Bronchial epithelial cell (primary cell): ENCODE data around the gene SORCS2. TPM values are rescaled to one million over a fixed set of nuclear protein-coding genes. Genes with fewer than 3 reads are reported as not detected.

Source experiments
- DNase-seq: peaks from one replicate; pipeline ENCODE4 v3.0.0-alpha.2; 2010; ENCODE audit warnings: low read depth
- FAIRE-seq: peaks from 2 replicates; lab custom pipeline; 2011; peaks lifted over from hg19 to GRCh38; lab: Jason Lieb, UNC
- H3K27me3 ChIP-seq: 2 replicates; pipeline ENCODE4 v1.5.1; 2011; ENCODE audit warnings: low read length; ENCODE audit not compliant: control insufficient read depth, insufficient read depth
- H3K36me3 ChIP-seq: 2 replicates; pipeline ENCODE4 v1.5.1; 2011; ENCODE audit warnings: low read length; ENCODE audit not compliant: control insufficient read depth, insufficient read depth
- H3K4me3 ChIP-seq: 2 replicates; pipeline ENCODE4 v1.5.1; 2011; ENCODE audit warnings: mild to moderate bottlenecking, low read depth, low read length, control low read depth
- total RNA-seq: library from RNA; depleted of rRNA; stranded (reverse); fragments of >200 nt; gene quantifications from 2 replicates; pipeline ENCODE4 v1.2.1, GENCODE V29; 2014
- TF ChIP-seq, protein P1 (sequence below): IDR thresholded peaks from 2 replicates; pipeline ENCODE4 v1.5.1; 2011; ENCODE audit warnings: mild to moderate bottlenecking, moderate library complexity, low read length, control low read depth, inconsistent platforms; ENCODE audit not compliant: insufficient read depth, severe bottlenecking

SORCS2 gene
- total RNA-seq, 1 donor from 2014 or later: under 0.01 TPM

DNA sequence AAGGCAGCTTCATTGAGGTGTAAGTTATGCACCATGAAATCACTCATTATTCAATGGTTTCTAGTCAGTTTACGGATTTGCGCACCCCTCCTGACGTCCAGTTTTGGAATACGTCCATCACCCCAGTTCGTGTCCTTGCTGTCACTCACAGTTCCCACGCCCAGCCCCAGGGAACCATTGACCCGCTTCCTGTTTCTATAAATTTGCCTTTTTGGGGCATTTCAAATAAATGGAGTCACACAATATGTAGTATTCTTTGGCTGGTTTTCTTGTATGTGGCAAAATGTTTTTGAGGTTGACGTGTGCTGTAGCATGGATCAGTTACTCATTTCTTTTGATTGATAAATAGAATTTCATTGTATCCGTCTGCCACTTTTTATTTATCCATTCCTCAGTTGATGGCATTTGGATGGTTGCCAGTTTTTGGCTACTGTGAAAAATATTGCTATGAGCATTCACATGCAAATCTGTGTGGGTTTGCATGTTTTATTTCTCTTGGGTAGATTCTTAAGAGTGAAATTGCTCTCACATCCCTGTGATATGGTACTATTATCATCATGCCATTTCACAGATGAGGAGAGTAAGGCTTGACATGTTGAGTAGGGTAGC is 18.4 kb upstream of the SORCS2 start:
- no peaks in the 10 kb centered on the region for H3K36me3 ChIP-seq
- DNase-seq (no peak), FAIRE-seq (no peak)
- no peak overlapping the region for H3K4me3 ChIP-seq
- H3K27me3 ChIP-seq: no peaks in the 10 kb centered on the region
- TF ChIP-seq, protein P1, sequence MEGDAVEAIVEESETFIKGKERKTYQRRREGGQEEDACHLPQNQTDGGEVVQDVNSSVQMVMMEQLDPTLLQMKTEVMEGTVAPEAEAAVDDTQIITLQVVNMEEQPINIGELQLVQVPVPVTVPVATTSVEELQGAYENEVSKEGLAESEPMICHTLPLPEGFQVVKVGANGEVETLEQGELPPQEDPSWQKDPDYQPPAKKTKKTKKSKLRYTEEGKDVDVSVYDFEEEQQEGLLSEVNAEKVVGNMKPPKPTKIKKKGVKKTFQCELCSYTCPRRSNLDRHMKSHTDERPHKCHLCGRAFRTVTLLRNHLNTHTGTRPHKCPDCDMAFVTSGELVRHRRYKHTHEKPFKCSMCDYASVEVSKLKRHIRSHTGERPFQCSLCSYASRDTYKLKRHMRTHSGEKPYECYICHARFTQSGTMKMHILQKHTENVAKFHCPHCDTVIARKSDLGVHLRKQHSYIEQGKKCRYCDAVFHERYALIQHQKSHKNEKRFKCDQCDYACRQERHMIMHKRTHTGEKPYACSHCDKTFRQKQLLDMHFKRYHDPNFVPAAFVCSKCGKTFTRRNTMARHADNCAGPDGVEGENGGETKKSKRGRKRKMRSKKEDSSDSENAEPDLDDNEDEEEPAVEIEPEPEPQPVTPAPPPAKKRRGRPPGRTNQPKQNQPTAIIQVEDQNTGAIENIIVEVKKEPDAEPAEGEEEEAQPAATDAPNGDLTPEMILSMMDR: no peak

DNA sequence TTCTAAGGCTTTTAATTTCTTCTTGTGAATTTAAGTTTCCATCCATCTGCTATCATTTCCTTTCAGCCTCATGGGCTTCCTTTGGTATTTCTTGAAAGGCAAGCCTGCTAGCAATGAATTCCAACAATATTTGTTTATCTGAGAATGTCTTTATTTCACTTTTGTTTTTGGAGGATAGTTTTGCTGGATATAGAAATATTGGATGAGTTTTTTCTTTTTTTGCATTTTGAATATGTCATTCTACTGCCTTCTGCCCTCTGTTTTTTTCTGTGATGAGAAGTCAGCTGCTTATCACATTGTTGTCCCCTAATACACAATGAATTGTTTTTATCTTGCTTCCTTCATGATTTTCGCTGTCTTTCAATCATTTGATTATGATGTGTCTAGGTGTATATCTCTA is 13.2 kb upstream of the SORCS2 start:
- no peak for DNase-seq
- H3K36me3 ChIP-seq: no peaks in the 10 kb centered on the region
- no peaks in the 10 kb centered on the region for H3K27me3 ChIP-seq
- TF ChIP-seq, protein P1: no peak
- FAIRE-seq: no peak
- H3K4me3 ChIP-seq: no peak overlapping the region

DNA sequence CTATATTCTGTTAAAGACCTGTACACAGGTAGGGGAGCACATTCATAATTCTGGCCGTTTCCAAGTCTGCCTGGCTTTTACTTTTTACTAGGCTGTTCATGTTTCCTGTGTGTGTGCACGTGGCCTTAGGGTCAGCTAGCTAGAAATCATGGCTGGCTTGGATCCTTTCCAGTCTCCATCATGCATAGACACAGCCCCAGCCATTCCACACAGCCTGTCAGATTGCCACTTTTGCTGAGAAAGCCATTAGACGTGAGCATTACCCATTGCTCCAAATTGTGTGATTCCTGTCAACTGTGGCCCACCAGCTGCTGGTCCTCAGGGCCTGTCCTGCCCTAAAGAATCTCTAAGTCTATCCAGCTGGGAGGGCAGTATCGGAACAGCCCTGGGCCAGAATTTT is 11.4 kb upstream of the SORCS2 start:
- no peak for FAIRE-seq
- H3K4me3 ChIP-seq: no peak overlapping the region
- no peaks in the 10 kb centered on the region for H3K27me3 ChIP-seq
- TF ChIP-seq, protein P1: no peak
- DNase-seq: no peak
- H3K36me3 ChIP-seq: no peaks in the 10 kb centered on the region

DNA sequence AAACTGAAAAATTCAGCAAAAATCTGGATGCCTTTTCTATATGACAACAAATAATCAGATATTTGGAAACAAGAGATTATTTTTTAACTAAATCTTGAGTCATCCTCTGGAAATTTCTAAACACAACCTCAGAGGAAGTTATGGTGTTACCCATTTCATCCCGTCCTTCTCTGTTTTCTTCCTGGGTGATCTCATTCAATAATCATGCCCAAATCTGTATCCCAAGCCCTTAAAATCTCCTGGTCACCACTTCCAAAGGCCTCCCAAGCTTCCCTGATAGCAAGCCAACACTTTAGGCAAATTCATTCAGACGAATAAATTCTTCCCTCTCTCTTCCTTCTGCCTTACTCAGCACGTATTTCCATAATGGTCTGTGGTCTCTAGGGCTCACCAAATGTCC is 9.7 kb upstream of the SORCS2 start:
- no peak for FAIRE-seq
- TF ChIP-seq, protein P1: no peak
- DNase-seq: no peak
- no peak overlapping the region for H3K4me3 ChIP-seq
- no peaks in the 10 kb centered on the region for H3K36me3 ChIP-seq
- H3K27me3 ChIP-seq: no peaks in the 10 kb centered on the region

DNA sequence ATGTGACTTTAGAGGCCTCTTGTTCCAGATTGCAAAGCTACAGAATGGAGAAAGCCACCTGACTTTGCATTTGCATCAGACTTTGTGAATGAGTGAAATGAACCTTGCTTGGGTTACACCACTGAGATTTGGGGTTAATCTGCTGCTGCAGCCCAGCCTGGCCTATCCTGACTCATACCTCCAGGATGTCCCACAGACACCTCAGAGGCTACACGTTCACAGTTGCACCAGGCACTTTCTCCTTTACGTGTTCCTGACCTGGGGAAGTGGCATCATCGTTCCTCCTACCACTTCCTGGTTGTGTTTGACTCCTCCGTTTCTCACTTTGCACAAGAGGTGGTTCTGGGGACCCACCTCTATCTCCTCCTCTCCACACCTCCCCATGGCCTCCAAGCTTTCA is 9.2 kb upstream of the SORCS2 start:
- TF ChIP-seq, protein P1: no peak
- DNase-seq (peak; percentile 43), FAIRE-seq (no peak)
- no peaks in the 10 kb centered on the region for H3K36me3 ChIP-seq
- H3K4me3 ChIP-seq: no peak overlapping the region
- H3K27me3 ChIP-seq: no peaks in the 10 kb centered on the region
